H9 (cell line): Measurements from ENCODE around the gene ADGRL3. TPM values are rescaled to one million over a fixed set of nuclear protein-coding genes. Genes with fewer than 3 reads are reported as not detected.

ENCODE experiments used
- DNase-seq: peaks from one replicate; pipeline ENCODE4 v3.0.0-alpha.2; 2017
- H2AFZ ChIP-seq: one replicate; pipeline ENCODE4 v1.6.1; 2013; ENCODE audit warnings: mild to moderate bottlenecking, low read length, control low read depth, moderate library complexity
- H2AK5ac ChIP-seq: 2 replicates; pipeline ENCODE4 v1.6.1; 2013; ENCODE audit warnings: low read length, control low read depth, mixed read lengths; ENCODE audit not compliant: insufficient read length
- H2BK120ac ChIP-seq: one replicate; pipeline ENCODE4 v1.6.1; 2013; ENCODE audit warnings: low read depth, mild to moderate bottlenecking, low read length, control low read depth, inconsistent platforms; ENCODE audit not compliant: poor library complexity, severe bottlenecking
- H2BK12ac ChIP-seq: 2 replicates; pipeline ENCODE4 v1.6.1; 2013; ENCODE audit warnings: low read length, control low read depth, mixed read lengths, low read depth; ENCODE audit not compliant: insufficient read length
- H2BK15ac ChIP-seq: 2 replicates; pipeline ENCODE4 v1.6.1; 2013; ENCODE audit warnings: low read depth, low read length, control low read depth
- H2BK20ac ChIP-seq: one replicate; pipeline ENCODE4 v1.6.1; 2013; ENCODE audit warnings: low read depth, mild to moderate bottlenecking, low read length, control low read depth, inconsistent platforms; ENCODE audit not compliant: poor library complexity, severe bottlenecking
- H2BK5ac ChIP-seq: 2 replicates; pipeline ENCODE4 v1.6.1; 2013; ENCODE audit warnings: low read length, control low read depth, mixed read lengths; ENCODE audit not compliant: insufficient read length
- H3K14ac ChIP-seq: 2 replicates; pipeline ENCODE4 v1.6.1; 2013; ENCODE audit warnings: low read length, control low read depth; ENCODE audit not compliant: insufficient read depth
- H3K18ac ChIP-seq: 2 replicates; pipeline ENCODE4 v1.6.1; 2013; ENCODE audit warnings: low read depth, mild to moderate bottlenecking, mixed read lengths, low read length, control low read depth; ENCODE audit not compliant: insufficient read length
- H3K23ac ChIP-seq: 2 replicates; pipeline ENCODE4 v1.6.1; 2013; ENCODE audit warnings: low read length, control low read depth, mixed read lengths, low read depth; ENCODE audit not compliant: insufficient read length
- H3K23me2 ChIP-seq: 2 replicates; pipeline ENCODE4 v1.6.1; 2013; ENCODE audit warnings: low read depth, mild to moderate bottlenecking, mixed read lengths, low read length, control low read depth; ENCODE audit not compliant: insufficient read length, poor library complexity, severe bottlenecking
- H3K27ac ChIP-seq: 2 replicates; pipeline ENCODE4 v1.5.1; 2013; ENCODE audit warnings: low read length, control low read depth, mixed read lengths, low read depth; ENCODE audit not compliant: insufficient read length
- H3K27me3 ChIP-seq: 2 replicates; pipeline ENCODE4 v1.6.1; 2013; ENCODE audit warnings: low read length, control low read depth, inconsistent platforms; ENCODE audit not compliant: insufficient read depth
- H3K4ac ChIP-seq: 2 replicates; pipeline ENCODE4 v1.6.1; 2013; ENCODE audit warnings: low read depth, mild to moderate bottlenecking, control low read depth, inconsistent platforms, low read length, moderate library complexity
- H3K4me1 ChIP-seq: 2 replicates; pipeline ENCODE4 v1.6.1; 2013; ENCODE audit warnings: low read length, control low read depth, inconsistent platforms; ENCODE audit not compliant: insufficient read depth
- H3K4me2 ChIP-seq: 2 replicates; pipeline ENCODE4 v1.6.1; 2013; ENCODE audit warnings: low read length, control low read depth, mixed read lengths; ENCODE audit not compliant: insufficient read length, insufficient read depth
- H3K56ac ChIP-seq: 2 replicates; pipeline ENCODE4 v1.6.1; 2013; ENCODE audit warnings: low read depth, mild to moderate bottlenecking, mixed read lengths, low read length, control low read depth; ENCODE audit not compliant: insufficient read length
- H3K79me1 ChIP-seq: 2 replicates; pipeline ENCODE4 v1.6.1; 2013; ENCODE audit warnings: low read depth, mild to moderate bottlenecking, moderate library complexity, low read length, control low read depth, inconsistent platforms; ENCODE audit not compliant: insufficient read depth, poor library complexity, severe bottlenecking
- H3K79me2 ChIP-seq: 2 replicates; pipeline ENCODE4 v1.6.1; 2013; ENCODE audit warnings: low read length, control low read depth, inconsistent platforms; ENCODE audit not compliant: insufficient read depth
- H3K9ac ChIP-seq: 2 replicates; pipeline ENCODE4 v1.6.1; 2013; ENCODE audit warnings: low read length, control low read depth, mixed read lengths; ENCODE audit not compliant: insufficient read length; ENCODE audit errors: extremely low read depth
- H3K9me3 ChIP-seq: one replicate; pipeline ENCODE4 v1.6.1; 2013; ENCODE audit warnings: low read depth, low read length, inconsistent platforms; ENCODE audit not compliant: control insufficient read depth
- H3T11ph ChIP-seq: one replicate; pipeline ENCODE4 v1.6.1; 2013; ENCODE audit warnings: mild to moderate bottlenecking, low read length, control low read depth, inconsistent platforms
- H4K20me1 ChIP-seq: one replicate; pipeline ENCODE4 v1.6.1; 2013; ENCODE audit not compliant: control insufficient read depth, insufficient read length, insufficient read depth
- H4K5ac ChIP-seq: 2 replicates; pipeline ENCODE4 v1.6.1; 2013; ENCODE audit warnings: low read depth, mild to moderate bottlenecking, mixed read lengths, low read length, control low read depth; ENCODE audit not compliant: insufficient read length
- H4K8ac ChIP-seq: replicated peaks from 2 replicates; pipeline ENCODE4 v1.6.1; 2013; ENCODE audit warnings: low read length, control low read depth, mixed read lengths, low read depth; ENCODE audit not compliant: insufficient read length
- H4K91ac ChIP-seq: 2 replicates; pipeline ENCODE4 v1.6.1; 2013; ENCODE audit warnings: low read depth, mild to moderate bottlenecking, moderate library complexity, mixed read lengths, low read length, control low read depth; ENCODE audit not compliant: insufficient read length
- H3K27ac Mint-ChIP-seq, 3 experiments: 2 replicates in 2 of 3; 3 replicates in 1 of 3; pipeline ENCODE4 v1.8.0; 2020 to 2021; ENCODE audit warnings: mixed read lengths in 3 of 3, mild to moderate bottlenecking in 1 of 3, moderate library complexity in 1 of 3
- H3K27me3 Mint-ChIP-seq: 2 replicates; pipeline ENCODE4 v1.8.0; 2021; ENCODE audit warnings: low read depth, mild to moderate bottlenecking, moderate library complexity, mixed read lengths
- H3K36me3 Mint-ChIP-seq, 3 experiments: 2 replicates in 2 of 3; 3 replicates in 1 of 3; pipeline ENCODE4 v1.8.0; 2020 to 2021; ENCODE audit warnings: low read depth in 3 of 3, mixed read lengths in 3 of 3; ENCODE audit not compliant: insufficient read depth in 1 of 3
- H3K4me1 Mint-ChIP-seq, 2 experiments: 2 replicates each; pipeline ENCODE4 v1.8.0; 2020; ENCODE audit warnings: mixed read lengths in 2 of 2
- H3K4me3 Mint-ChIP-seq, 2 experiments: 2 replicates in 1 of 2; 3 replicates in 1 of 2; pipeline ENCODE4 v1.8.0; 2020 to 2021; ENCODE audit warnings: mild to moderate bottlenecking in 2 of 2, mixed read lengths in 2 of 2, moderate library complexity in 1 of 2
- H3K9me3 Mint-ChIP-seq, 2 experiments: 2 replicates in 1 of 2; 3 replicates in 1 of 2; pipeline ENCODE4 v1.8.0; 2020; ENCODE audit warnings: mild to moderate bottlenecking in 2 of 2, mixed read lengths in 2 of 2, moderate library complexity in 1 of 2
- CTCF ChIP-seq: fragments of 200-600 bp; sonication (generic); conservative IDR thresholded peaks from 3 replicates; pipeline ENCODE4 v1.8.0; 2021; ENCODE audit warnings: antibody characterized with exemption, mild to moderate bottlenecking
- WGBS: extraction: QIAGEN DNeasy Blood & Tissue Kit; methylation state at CpG from one replicate; pipeline ENCODE4 v1.1.7; 2013; ENCODE audit warnings: missing lambda C conversion rate, low lambda C conversion rate, mixed read lengths; ENCODE audit not compliant: insufficient read length; ENCODE audit errors: extremely low coverage; 5-methylcytosine and 5-hydroxymethylcytosine counted together
- total RNA-seq: library from RNA; stranded (reverse); gene quantifications from 2 replicates; pipeline ENCODE4 v1.2.1, GENCODE V29; 2021

Gene ADGRL3
- total RNA-seq, 1 experiment from 2014 or later: 5.9 TPM

GRCh38 chr4:62093735-62094134, 893.6 kb downstream of the ADGRL3 start:
- Histone ChIP-seq H3K27me3 (no peaks in the 10 kb centered on the region), H3K14ac (no peak overlapping the region), H4K5ac (no peak overlapping the region), H3K4me2 (no peak overlapping the region), H3K4me1 (no peaks in the 10 kb centered on the region), H4K91ac (no peak overlapping the region), H2BK5ac (no peak overlapping the region), H2BK12ac (no peak overlapping the region), H2AFZ (no peak overlapping the region), H2BK120ac (no peak overlapping the region), H2BK20ac (no peak overlapping the region), H3K9me3 (no peaks in the 10 kb centered on the region), H3K27ac (no peak overlapping the region), H4K20me1 (no peaks in the 10 kb centered on the region), H3K56ac (no peak overlapping the region), H3T11ph (no peak overlapping the region), H3K79me1 (no peaks in the 10 kb centered on the region), H3K9ac (no peak overlapping the region), H3K4ac (no peak overlapping the region), H3K79me2 (no peaks in the 10 kb centered on the region), H4K8ac (no peak overlapping the region), H3K23ac (no peak overlapping the region), H2BK15ac (no peak overlapping the region), H3K23me2 (no peaks in the 10 kb centered on the region), H2AK5ac (no peak overlapping the region), H3K18ac (no peak overlapping the region)
- Mint-ChIP-seq H3K4me1 (peaks cover 0 to 4% of the 10 kb centered on the region in 2 experiments; a peak in 3 of 4 replicates), H3K27ac (no peak overlapping the region), H3K9me3 (peaks cover 18 to 25% of the 10 kb centered on the region in 2 experiments), H3K36me3 (peaks cover 10 to 27% (median 19%) of the 10 kb centered on the region in 3 experiments), H3K4me3 (no peak overlapping the region), H3K27me3 (no peaks in the 10 kb centered on the region)
- no peak for DNase-seq
- no CpG with 5 or more reads among the region's 4 CpGs for WGBS
- no peak for TF ChIP-seq CTCF
